GM23248 (cell line): ENCODE measurements around the gene PTPRZ1. TPM values are rescaled to one million over a fixed set of nuclear protein-coding genes. Genes with fewer than 3 reads are reported as not detected.

ENCODE experiments used
- DNase-seq: peaks from one replicate; pipeline ENCODE4 v3.0.0-alpha.2; 2015
- H2AFZ ChIP-seq: fragments of 200-600 bp; sonication (generic); 2 replicates; pipeline ENCODE4 v1.6.1; 2016; ENCODE audit warnings: antibody characterized with exemption
- H3F3A ChIP-seq: fragments of 200-600 bp; sonication (generic); 2 replicates; pipeline ENCODE4 v1.6.1; 2016; ENCODE audit warnings: mild to moderate bottlenecking, antibody characterized with exemption, mixed run types; ENCODE audit not compliant: insufficient read depth
- H3K27ac ChIP-seq: fragments of 200-600 bp; sonication (generic); 2 replicates; pipeline ENCODE4 v1.5.1; 2016; ENCODE audit warnings: mild to moderate bottlenecking
- H3K27me3 ChIP-seq: fragments of 200-600 bp; sonication (generic); replicated peaks from 2 replicates; pipeline ENCODE4 v1.6.1; 2016; ENCODE audit warnings: mild to moderate bottlenecking; ENCODE audit not compliant: insufficient read depth
- H3K36me3 ChIP-seq: fragments of 200-600 bp; sonication (generic); 2 replicates; pipeline ENCODE4 v1.6.1; 2016; ENCODE audit warnings: low read depth, mild to moderate bottlenecking
- H3K4me1 ChIP-seq: fragments of 200-600 bp; sonication (generic); 2 replicates; pipeline ENCODE4 v1.6.1; 2016; ENCODE audit warnings: mild to moderate bottlenecking; ENCODE audit not compliant: insufficient read depth
- H3K4me2 ChIP-seq: fragments of 200-600 bp; sonication (generic); one replicate; pipeline ENCODE4 v1.6.1; 2016; ENCODE audit warnings: mild to moderate bottlenecking; ENCODE audit not compliant: unreplicated experiment
- H3K4me3 ChIP-seq: fragments of 200-600 bp; sonication (generic); 2 replicates; pipeline ENCODE4 v1.5.1; 2016; ENCODE audit warnings: mild to moderate bottlenecking
- H3K79me2 ChIP-seq: fragments of 200-600 bp; sonication (generic); 2 replicates; pipeline ENCODE4 v1.6.1; 2016; ENCODE audit warnings: mild to moderate bottlenecking; ENCODE audit not compliant: insufficient read depth
- H3K9ac ChIP-seq: fragments of 200-600 bp; sonication (generic); 2 replicates; pipeline ENCODE4 v1.6.1; 2016; ENCODE audit warnings: mild to moderate bottlenecking
- H3K9me2 ChIP-seq: fragments of 200-600 bp; sonication (generic); 2 replicates; pipeline ENCODE4 v1.6.1; 2016; ENCODE audit warnings: mixed run types, mild to moderate bottlenecking, moderate library complexity; ENCODE audit not compliant: insufficient read depth
- H3K9me3 ChIP-seq: fragments of 200-600 bp; sonication (generic); one replicate; pipeline ENCODE4 v1.6.1; 2017; ENCODE audit warnings: low read depth
- H4K20me1 ChIP-seq: fragments of 200-600 bp; sonication (generic); 2 replicates; pipeline ENCODE4 v1.6.0; 2016; ENCODE audit not compliant: insufficient read depth
- EZH2 ChIP-seq: fragments of 200-600 bp; sonication (generic); IDR thresholded peaks from 2 replicates; pipeline ENCODE4 v1.6.1; 2018; ENCODE audit warnings: antibody characterized with exemption, mild to moderate bottlenecking; ENCODE audit not compliant: insufficient read depth, poor library complexity, severe bottlenecking
- EZH2phosphoT487 ChIP-seq: fragments of 200-600 bp; sonication (generic); IDR thresholded peaks from 2 replicates; pipeline ENCODE4 v1.6.1; 2018; ENCODE audit warnings: antibody characterized with exemption, moderate library complexity, mild to moderate bottlenecking, low read depth; ENCODE audit not compliant: insufficient read depth
- WGBS, 2 experiments: methylation state at CpG; one replicate each; pipeline ENCODE4 v1.1.6; 2015 to 2017; ENCODE audit warnings: low lambda C conversion rate in 2 of 2, low coverage in 1 of 2; ENCODE audit errors: missing lambda C conversion rate in 2 of 2; 5-methylcytosine and 5-hydroxymethylcytosine counted together
- in situ Hi-C: fragments of 300-500 bp; cut with MboI; formaldehyde crosslinking; loops from 2 replicates; pipeline ENCODE4 v1.15.0; 2020
- polyA plus RNA-seq: library from polyadenylated mRNA; unstranded; fragments of >200 nt; fragmentation: Nextera tagmentation; extraction: Ambion mirVana; gene quantifications from 2 replicates; pipeline ENCODE4 v1.2.1, GENCODE V29; 2016
- total RNA-seq: library from RNA; depleted of rRNA; stranded (reverse); fragments of >200 nt; shearing (Covaris generic); gene quantifications from 2 replicates; pipeline ENCODE4 v1.2.3, GENCODE V29; 2014

Gene PTPRZ1
- total and polyA plus RNA-seq, 2 experiments from 2014 or later = not detected

DNA sequence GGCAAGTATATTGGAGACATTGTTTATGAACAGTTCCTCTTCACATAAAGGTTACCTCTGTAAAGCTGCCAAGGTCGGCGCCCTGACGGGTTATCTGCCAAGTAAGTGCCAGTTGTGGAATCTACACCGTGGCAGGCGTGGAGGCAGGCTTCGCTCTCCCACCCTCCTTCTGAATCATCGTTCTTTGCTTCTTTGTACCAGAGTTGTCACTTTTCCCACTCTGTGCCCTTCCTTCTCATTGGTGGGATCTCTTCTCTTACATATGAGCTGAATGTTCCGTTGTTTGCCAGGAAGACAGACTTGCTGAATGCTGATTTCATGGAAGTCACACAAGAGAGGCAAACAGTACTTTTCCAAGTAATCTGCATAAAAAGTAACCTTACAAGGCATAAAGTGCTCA lies 40.6 kb upstream of the PTPRZ1 start:
- no peak overlapping the region for H3K27ac ChIP-seq
- H3K4me3 ChIP-seq = no peak overlapping the region
- no peaks in the 10 kb centered on the region for H3F3A ChIP-seq
- H3K27me3 ChIP-seq = no peaks in the 10 kb centered on the region; the same call in 1 of the 2 replicates
- H3K4me2 ChIP-seq = no peak overlapping the region
- no peak overlapping the region for H2AFZ ChIP-seq
- no peaks in the 10 kb centered on the region for H3K9me3 ChIP-seq
- in situ Hi-C loops = no loop called here
- TF ChIP-seq EZH2phosphoT487 (no peak), EZH2 (no peak)
- DNase-seq = no peak
- H4K20me1 ChIP-seq = no peaks in the 10 kb centered on the region
- H3K4me1 ChIP-seq = no peaks in the 10 kb centered on the region
- H3K9me2 ChIP-seq = no peaks in the 10 kb centered on the region
- WGBS, 2 experiments = 52 to 54% methylated on average over 8 of the region's 8 CpGs
- H3K36me3 ChIP-seq = no peaks in the 10 kb centered on the region
- H3K9ac ChIP-seq = no peak overlapping the region
- no peaks in the 10 kb centered on the region for H3K79me2 ChIP-seq

DNA sequence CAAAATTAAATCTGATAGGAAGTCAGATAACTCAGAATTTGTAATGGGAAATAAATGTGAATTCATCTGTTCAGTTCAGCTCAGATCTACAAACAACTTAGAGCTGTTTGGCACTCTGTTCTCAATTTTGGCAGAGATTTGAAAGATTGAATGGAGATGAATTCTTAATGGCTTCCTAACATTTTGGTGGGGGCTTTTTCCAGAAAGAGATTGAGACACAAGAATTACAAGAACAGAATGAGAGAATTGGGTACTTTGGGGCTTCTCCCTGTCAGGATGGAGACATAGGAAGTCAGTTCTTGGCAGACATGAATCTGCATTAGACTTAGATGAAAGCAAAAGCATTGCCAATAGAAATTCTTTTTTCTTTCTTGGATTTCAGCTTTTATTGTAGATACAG lies 39.0 kb upstream of the PTPRZ1 start:
- Histone ChIP-seq H4K20me1 (no peaks in the 10 kb centered on the region), H3K9me3 (no peaks in the 10 kb centered on the region), H3K36me3 (no peaks in the 10 kb centered on the region), H3K27me3 (no peaks in the 10 kb centered on the region), H3K9ac (no peak overlapping the region), H2AFZ (no peak overlapping the region), H3K4me3 (no peak overlapping the region), H3F3A (no peaks in the 10 kb centered on the region), H3K79me2 (no peaks in the 10 kb centered on the region), H3K27ac (no peak overlapping the region), H3K4me1 (no peaks in the 10 kb centered on the region), H3K9me2 (no peaks in the 10 kb centered on the region), H3K4me2 (no peak overlapping the region)
- no peak for TF ChIP-seq EZH2
- TF ChIP-seq EZH2phosphoT487 = no peak
- in situ Hi-C loops = no loop called here
- no peak for DNase-seq

DNA sequence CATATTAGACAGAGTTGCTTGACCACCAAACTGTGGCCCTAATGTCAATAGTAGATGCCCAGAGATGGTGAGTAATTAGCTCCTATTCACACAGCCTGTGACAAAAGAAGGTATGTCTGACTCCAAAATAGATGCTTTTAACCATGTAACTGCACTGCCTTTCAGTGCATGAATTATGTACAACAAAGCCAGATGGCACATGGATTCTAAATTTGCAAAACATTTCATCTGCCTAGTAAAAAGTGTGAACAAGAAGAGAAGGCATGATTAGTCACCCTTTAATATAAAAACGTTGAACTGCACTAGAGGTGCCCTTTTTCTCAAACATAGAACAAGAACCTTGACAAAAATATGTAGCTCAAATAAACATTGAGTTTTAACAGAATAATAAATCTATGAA lies 35.5 kb upstream of the PTPRZ1 start:
- H2AFZ ChIP-seq = no peak overlapping the region
- no peak overlapping the region for H3K27ac ChIP-seq
- H3K4me1 ChIP-seq = no peaks in the 10 kb centered on the region
- in situ Hi-C loops = no loop called here
- no peaks in the 10 kb centered on the region for H3K9me2 ChIP-seq
- H3K9me3 ChIP-seq = no peaks in the 10 kb centered on the region
- H4K20me1 ChIP-seq = no peaks in the 10 kb centered on the region
- no peak for TF ChIP-seq EZH2
- no peak for TF ChIP-seq EZH2phosphoT487
- no peak overlapping the region for H3K4me3 ChIP-seq
- no peak overlapping the region for H3K9ac ChIP-seq
- H3K4me2 ChIP-seq = no peak overlapping the region
- no peaks in the 10 kb centered on the region for H3K36me3 ChIP-seq
- DNase-seq = no peak
- WGBS, 2 experiments = 20 to 24% methylated on average over 1 of the region's 1 CpG
- H3F3A ChIP-seq = no peaks in the 10 kb centered on the region
- H3K79me2 ChIP-seq = no peaks in the 10 kb centered on the region
- H3K27me3 ChIP-seq = no peaks in the 10 kb centered on the region

DNA sequence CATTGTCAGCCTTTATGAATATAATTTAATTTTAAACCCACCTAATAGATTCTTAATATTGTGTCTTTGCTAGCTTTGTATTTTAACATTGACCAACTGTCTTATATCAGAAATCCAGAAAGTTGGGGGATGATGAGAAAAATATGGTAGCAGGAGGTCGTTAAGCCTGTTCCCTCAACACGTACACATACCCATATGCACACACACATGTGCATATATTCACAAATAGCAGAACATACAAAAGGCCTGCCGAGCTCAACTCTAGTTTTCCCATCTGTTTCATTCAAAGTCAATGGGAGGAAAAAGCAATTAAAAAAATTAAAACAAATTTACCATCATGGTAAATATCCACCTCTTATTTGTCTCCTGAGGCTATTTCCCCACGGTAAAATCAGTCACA lies 25.9 kb upstream of the PTPRZ1 start:
- H3K9me2 ChIP-seq = no peaks in the 10 kb centered on the region
- H3K4me1 ChIP-seq = no peaks in the 10 kb centered on the region
- in situ Hi-C loops = no loop called here
- H2AFZ ChIP-seq = no peak overlapping the region
- TF ChIP-seq EZH2 (no peak), EZH2phosphoT487 (no peak)
- no peaks in the 10 kb centered on the region for H3K36me3 ChIP-seq
- H3K27me3 ChIP-seq = no peaks in the 10 kb centered on the region
- no peak overlapping the region for H3K4me3 ChIP-seq
- no peaks in the 10 kb centered on the region for H3K79me2 ChIP-seq
- no peak overlapping the region for H3K4me2 ChIP-seq
- no peak overlapping the region for H3K27ac ChIP-seq
- no peaks in the 10 kb centered on the region for H3K9me3 ChIP-seq
- 18 to 25% methylated on average over 4 of the region's 4 CpGs for WGBS, 2 experiments
- no peaks in the 10 kb centered on the region for H3F3A ChIP-seq
- no peak overlapping the region for H3K9ac ChIP-seq
- no peak for DNase-seq
- H4K20me1 ChIP-seq = no peaks in the 10 kb centered on the region

DNA sequence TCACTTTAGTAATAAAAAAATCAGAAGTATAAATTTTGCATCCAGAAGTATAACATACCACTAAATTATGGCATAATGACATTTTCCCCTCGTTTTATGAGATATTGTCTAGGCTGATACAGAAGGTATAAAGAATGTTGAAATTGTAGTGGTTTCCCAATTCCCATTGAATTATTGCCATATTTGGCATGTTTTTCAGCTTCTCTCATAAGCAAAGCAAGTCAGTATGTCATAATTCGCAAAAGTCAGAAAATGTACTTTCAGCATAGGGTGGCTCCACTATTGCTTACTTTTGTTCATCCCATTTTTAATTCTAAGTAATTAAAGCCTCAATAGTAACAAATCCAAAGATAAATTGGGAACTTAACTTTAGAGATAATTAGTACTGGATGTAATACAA lies 19.7 kb upstream of the PTPRZ1 start:
- H2AFZ ChIP-seq = no peak overlapping the region
- no peak for TF ChIP-seq EZH2
- no peak for TF ChIP-seq EZH2phosphoT487
- no peaks in the 10 kb centered on the region for H3K36me3 ChIP-seq
- H3K4me2 ChIP-seq = no peak overlapping the region
- no peaks in the 10 kb centered on the region for H3F3A ChIP-seq
- DNase-seq = no peak
- H3K27me3 ChIP-seq = no peaks in the 10 kb centered on the region
- no peaks in the 10 kb centered on the region for H3K9me3 ChIP-seq
- H3K9me2 ChIP-seq = no peaks in the 10 kb centered on the region
- H4K20me1 ChIP-seq = no peaks in the 10 kb centered on the region
- H3K79me2 ChIP-seq = no peaks in the 10 kb centered on the region
- in situ Hi-C loops = no loop called here
- WGBS, 2 experiments = 45 to 54% methylated on average over 2 of the region's 2 CpGs
- H3K9ac ChIP-seq = no peak overlapping the region
- no peaks in the 10 kb centered on the region for H3K4me1 ChIP-seq
- no peak overlapping the region for H3K27ac ChIP-seq
- no peak overlapping the region for H3K4me3 ChIP-seq
